HL-60 (cell line): Measurements from ENCODE around the gene CENPVL2.
"Not testable (repeated sequence)": the region's sequence is repeated elsewhere in the genome, so short reads cannot be mapped to it uniquely, and the experiment has no call there.

Experiments used
- CTCF ChIP-seq: IDR thresholded peaks from one replicate; pipeline ENCODE4 v1.5.1; 2011; ENCODE audit warnings: low read length, control low read depth, inconsistent platforms; ENCODE audit not compliant: insufficient read depth
- POLR2AphosphoS5 ChIP-seq: IDR thresholded peaks from 2 replicates; pipeline ENCODE4 v1.6.1; 2012; ENCODE audit warnings: low read depth
- SPI1 ChIP-seq: IDR thresholded peaks from 2 replicates; pipeline ENCODE4 v1.6.1; 2012; ENCODE audit warnings: low read depth, mild to moderate bottlenecking, borderline replicate concordance

GRCh38 chrX:51681808-51682719 lies 567 bp downstream of the CENPVL2 start:
- not testable (repeated sequence) for TF ChIP-seq CTCF, POLR2AphosphoS5, SPI1
